H1 (cell line): ENCODE data around the gene ANAPC13. TPM values are rescaled to one million over a fixed set of nuclear protein-coding genes. Genes with fewer than 3 reads are reported as not detected.

Source experiments
- CTCF ChIA-PET: fragments of 300-600 bp; sonication (Branson Sonifier 250); formaldehyde crosslinking; loops from one replicate; lab custom pipeline; 2021; ENCODE audit not compliant: partially characterized antibody; lab: Charles Lee
- POLR2A ChIA-PET: fragments of 300-600 bp; sonication (Branson Sonifier 250); formaldehyde crosslinking; loops from one replicate; lab custom pipeline; 2021; ENCODE audit warnings: inconsistent platforms; ENCODE audit not compliant: partially characterized antibody; lab: Charles Lee
- DNase-seq, 2 experiments: peaks; one replicate each; pipeline versions ENCODE4 v3.0.0 to v3.0.0-alpha.2; 2010 to 2022; ENCODE audit warnings: low spot score in 2 of 2, low read depth in 1 of 2, mixed read lengths in 1 of 2
- FAIRE-seq: peaks from 2 replicates; lab custom pipeline; 2011; peaks lifted over from hg19 to GRCh38; lab: Jason Lieb, UNC
- H2AFZ ChIP-seq: 2 replicates; pipeline ENCODE4 v1.8.1; 2012; ENCODE audit warnings: low read length, inconsistent platforms
- H2AK5ac ChIP-seq: 2 replicates; pipeline ENCODE4 v1.6.1; 2013; ENCODE audit warnings: low read depth, low read length
- H2BK120ac ChIP-seq: replicated peaks from 2 replicates; pipeline ENCODE3; 2013; ENCODE audit warnings: low read depth, low read length, inconsistent platforms
- H2BK12ac ChIP-seq: 2 replicates; pipeline ENCODE4 v1.6.1; 2013; ENCODE audit warnings: low read depth, low read length
- H2BK15ac ChIP-seq: 2 replicates; pipeline ENCODE4 v1.6.1; 2013; ENCODE audit warnings: low read length
- H2BK20ac ChIP-seq: 2 replicates; pipeline ENCODE4 v1.6.1; 2013; ENCODE audit warnings: low read length
- H2BK5ac ChIP-seq: 2 replicates; pipeline ENCODE4 v1.6.1; 2013; ENCODE audit warnings: low read depth, low read length
- H3K14ac ChIP-seq: 2 replicates; pipeline ENCODE4 v1.6.1; 2013; ENCODE audit warnings: inconsistent platforms; ENCODE audit not compliant: insufficient read length
- H3K18ac ChIP-seq: 2 replicates; pipeline ENCODE4 v1.6.1; 2013; ENCODE audit warnings: low read length; ENCODE audit errors: extremely low read depth
- H3K23ac ChIP-seq: 2 replicates; pipeline ENCODE4 v1.6.1; 2013; ENCODE audit warnings: inconsistent platforms; ENCODE audit not compliant: insufficient read length
- H3K23me2 ChIP-seq: 2 replicates; pipeline ENCODE4 v1.6.1; 2013; ENCODE audit warnings: low read depth, low read length
- H3K27ac ChIP-seq: 2 replicates; pipeline ENCODE4 v1.6.1; 2011; ENCODE audit warnings: low read depth, low read length, inconsistent platforms
- H3K27me3 ChIP-seq, 4 experiments: replicated peaks in 1 of 4; 1 replicate in 1 of 4; 2 replicates in 3 of 4; pipeline versions ENCODE4 v1.6.1 to v1.8.1; 2011 to 2013; ENCODE audit warnings: low read length in 3 of 4, mild to moderate bottlenecking in 3 of 4, inconsistent platforms in 2 of 4, mixed read lengths in 2 of 4, moderate library complexity in 1 of 4; ENCODE audit not compliant: control insufficient read depth in 3 of 4, insufficient read depth in 3 of 4; ENCODE audit errors: extremely low read depth in 1 of 4
- H3K36me3 ChIP-seq, 4 experiments: 2 replicates each; pipeline versions ENCODE4 v1.6.1 to v1.8.1; 2011 to 2013; ENCODE audit warnings: mild to moderate bottlenecking in 4 of 4, low read length in 3 of 4, moderate library complexity in 2 of 4, control low read depth in 1 of 4, inconsistent platforms in 1 of 4; ENCODE audit not compliant: insufficient read depth in 4 of 4, control insufficient read depth in 2 of 4
- H3K4ac ChIP-seq: replicated peaks from 2 replicates; pipeline ENCODE3; 2013; ENCODE audit warnings: low read length, low read depth, mixed read lengths, inconsistent platforms; ENCODE audit not compliant: insufficient read length
- H3K4me1 ChIP-seq, 4 experiments: replicated peaks in 1 of 4; 1 replicate in 1 of 4; 2 replicates in 3 of 4; pipeline versions ENCODE4 v1.6.1 to v1.8.1; 2011 to 2013; ENCODE audit warnings: low read length in 3 of 4, inconsistent platforms in 2 of 4, mixed read lengths in 1 of 4; ENCODE audit not compliant: insufficient read depth in 4 of 4, control insufficient read depth in 3 of 4
- H3K4me2 ChIP-seq, 2 experiments: 2 replicates each; pipeline versions ENCODE4 v1.6.1 to v1.8.1; 2011 to 2013; ENCODE audit warnings: low read depth in 2 of 2, low read length in 2 of 2, control low read depth in 1 of 2, inconsistent platforms in 1 of 2, mild to moderate bottlenecking in 1 of 2; ENCODE audit not compliant: insufficient read depth in 1 of 2
- H3K4me3 ChIP-seq, 4 experiments: fragments of 200-600, 300-600 bp in 1 of 4; sonication (generic), shearing (Covaris generic), sonication (Bioruptor Twin) in 1 of 4; 2 replicates each; pipeline versions ENCODE4 v1.5.1 to v1.8.1; 2011 to 2016; ENCODE audit warnings: low read length in 4 of 4, low read depth in 3 of 4, control low read depth in 2 of 4, inconsistent platforms in 2 of 4, mild to moderate bottlenecking in 2 of 4, mixed read lengths in 1 of 4, moderate library complexity in 1 of 4; ENCODE audit not compliant: insufficient read depth in 2 of 4; ENCODE audit errors: extremely low read depth in 1 of 4
- H3K56ac ChIP-seq: replicated peaks from 2 replicates; pipeline ENCODE3; 2013; ENCODE audit warnings: low read depth, mild to moderate bottlenecking, mixed read lengths, low read length, inconsistent platforms; ENCODE audit not compliant: insufficient read length
- H3K79me1 ChIP-seq: 2 replicates; pipeline ENCODE4 v1.6.1; 2013; ENCODE audit warnings: low read depth, low read length, control low read depth
- H3K79me2 ChIP-seq, 2 experiments: 2 replicates each; pipeline versions ENCODE4 v1.6.1 to v1.8.1; 2012 to 2013; ENCODE audit warnings: low read length in 2 of 2, mild to moderate bottlenecking in 2 of 2, inconsistent platforms in 1 of 2; ENCODE audit not compliant: insufficient read depth in 2 of 2, control insufficient read depth in 1 of 2
- H3K9ac ChIP-seq, 4 experiments: replicated peaks in 1 of 4; 1 replicate in 1 of 4; 2 replicates in 3 of 4; pipeline versions ENCODE4 v1.6.1 to v1.8.1; 2011 to 2013; ENCODE audit warnings: low read depth in 3 of 4, low read length in 3 of 4, control low read depth in 2 of 4, mild to moderate bottlenecking in 2 of 4, moderate library complexity in 2 of 4, inconsistent platforms in 1 of 4; ENCODE audit errors: extremely low read depth in 1 of 4
- H3K9me3 ChIP-seq, 2 experiments: 2 replicates each; pipeline versions ENCODE4 v1.6.1 to v1.8.1; 2012 to 2013; ENCODE audit warnings: mild to moderate bottlenecking in 2 of 2, moderate library complexity in 2 of 2, control low read depth in 1 of 2, inconsistent platforms in 1 of 2, low read depth in 1 of 2, low read length in 1 of 2, mixed read lengths in 1 of 2; ENCODE audit not compliant: insufficient read depth in 2 of 2
- H4K20me1 ChIP-seq, 2 experiments: replicated peaks in 1 of 2; 2 replicates each; pipeline versions ENCODE3 to v1.8.1; 2011 to 2013; ENCODE audit warnings: inconsistent platforms in 2 of 2, low read length in 2 of 2, mild to moderate bottlenecking in 1 of 2; ENCODE audit not compliant: insufficient read depth in 2 of 2, control insufficient read depth in 1 of 2
- H4K5ac ChIP-seq: 2 replicates; pipeline ENCODE4 v1.6.1; 2013; ENCODE audit warnings: low read length, low read depth, mixed read lengths, inconsistent platforms; ENCODE audit not compliant: insufficient read length
- H4K8ac ChIP-seq: 2 replicates; pipeline ENCODE4 v1.8.0; 2013; ENCODE audit warnings: mild to moderate bottlenecking, moderate library complexity, low read length, inconsistent platforms; ENCODE audit not compliant: insufficient read depth; ENCODE audit errors: extremely low read depth
- H4K91ac ChIP-seq: replicated peaks from 2 replicates; pipeline ENCODE3; 2013; ENCODE audit warnings: low read length, mixed read lengths, inconsistent platforms; ENCODE audit not compliant: insufficient read length
- CHD2 ChIP-seq: IDR thresholded peaks from 2 replicates; pipeline ENCODE4 v1.6.1; 2012; ENCODE audit warnings: low read length, improper control_type of control experiment
- JUND ChIP-seq: IDR thresholded peaks from 2 replicates; pipeline ENCODE4 v1.6.1; 2011; ENCODE audit warnings: mild to moderate bottlenecking, improper control_type of control experiment, low read length
- SIN3A ChIP-seq, 2 experiments: IDR thresholded peaks in 1 of 2; conservative IDR thresholded peaks in 1 of 2; 2 replicates each; pipeline ENCODE4 v1.6.1; 2011 to 2012; ENCODE audit warnings: low read length in 2 of 2, improper control_type of control experiment in 1 of 2, low read depth in 1 of 2, mild to moderate bottlenecking in 1 of 2
- TAF1 ChIP-seq: IDR thresholded peaks from 2 replicates; pipeline ENCODE4 v1.6.1; 2011; ENCODE audit warnings: mild to moderate bottlenecking, low read depth, low read length
- WGBS, 2 experiments: shearing (Covaris generic) in 1 of 2; methylation state at CpG; one replicate each; pipeline versions ENCODE4 v1.1.6 to v1.1.7; 2013 to 2015; ENCODE audit warnings: low lambda C conversion rate in 2 of 2, mixed read lengths in 2 of 2, inconsistent platforms in 1 of 2, low coverage in 1 of 2, missing lambda C conversion rate in 1 of 2; ENCODE audit not compliant: insufficient replicate concordance in 2 of 2, insufficient coverage in 1 of 2, insufficient read length in 1 of 2; ENCODE audit errors: extremely low coverage in 1 of 2, missing lambda C conversion rate in 1 of 2; 5-methylcytosine and 5-hydroxymethylcytosine counted together
- polyA plus RNA-seq, 7 experiments: library from polyadenylated mRNA; depleted of rRNA in 3 of 7; stranded (reverse) in 5 of 7; unstranded in 2 of 7; fragments of >200 nt in 5 of 7; fragments of 200-250 nt in 2 of 7; gene quantifications; 1 replicate in 5 of 7; 2 replicates in 1 of 7; 4 replicates in 1 of 7; pipeline versions ENCODE4 v1.2.1 to v1.2.3, GENCODE V29; 2011 to 2013; ENCODE audit warnings: missing spikeins in 2 of 7, mixed read lengths in 2 of 7
- total RNA-seq: library from RNA; stranded (reverse); fragmentation: NEBNext Ultra II Directional; extraction: Animal tissue kit (Norgen Biotek cat#: 25700); gene quantifications from 2 replicates; pipeline ENCODE4 v1.2.1, GENCODE V29; 2021
- TF ChIP-seq, protein P1 (sequence below), 3 experiments: IDR thresholded peaks; 1 replicate in 2 of 3; 2 replicates in 1 of 3; pipeline versions ENCODE4 v1.5.1 to v1.6.1; 2011; ENCODE audit warnings: low read length in 3 of 3, mild to moderate bottlenecking in 3 of 3, inconsistent platforms in 2 of 3, low read depth in 1 of 3, moderate library complexity in 1 of 3; ENCODE audit not compliant: insufficient read depth in 1 of 3; ENCODE audit errors: control extremely low read depth in 1 of 3
- TF ChIP-seq, protein P2 (sequence below): IDR thresholded peaks from 2 replicates; pipeline ENCODE4 v1.6.1; 2011; ENCODE audit warnings: low read length, improper control_type of control experiment

ANAPC13 gene
- total and polyA plus RNA-seq, 2 of the 8 experiments (the other 6 are each of a cell fraction or from before 2014, with no cell fraction given), result 33.3 to 34.0 TPM

DNA sequence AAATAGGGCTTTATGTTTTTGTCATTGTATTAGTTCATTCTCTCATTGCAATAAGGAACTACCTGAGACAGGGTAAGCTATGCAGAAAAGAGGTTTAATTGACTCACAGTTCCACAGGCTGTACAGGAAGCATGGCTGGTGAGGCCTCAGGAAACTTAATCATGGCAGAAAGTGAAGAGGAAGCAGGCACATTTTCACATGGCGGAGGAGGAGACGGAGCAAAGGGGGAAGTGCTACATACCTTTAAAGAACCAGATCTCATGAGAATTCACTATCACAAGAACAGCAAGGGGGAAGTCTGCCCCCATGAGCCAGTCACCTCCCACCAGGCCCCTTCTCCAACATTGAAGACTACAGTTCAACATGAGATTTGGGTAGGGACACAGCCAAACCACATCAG, 25.7 kb upstream of the ANAPC13 start:
- H4K8ac ChIP-seq, result no peak overlapping the region
- H4K20me1 ChIP-seq, result no peaks in the 10 kb centered on the region
- no peaks in the 10 kb centered on the region for H3K4me1 ChIP-seq
- no peak overlapping the region for H2BK15ac ChIP-seq
- no peak overlapping the region for H4K5ac ChIP-seq
- H3K79me1 ChIP-seq, result no peaks in the 10 kb centered on the region
- no peak overlapping the region for H2BK5ac ChIP-seq
- H3K27ac ChIP-seq, result no peak overlapping the region
- no peaks in the 10 kb centered on the region; a peak in 2 of 8 replicates for H3K36me3 ChIP-seq
- no peak overlapping the region for H3K18ac ChIP-seq
- no peak overlapping the region for H3K9ac ChIP-seq
- no peaks in the 10 kb centered on the region for H3K27me3 ChIP-seq
- no peak overlapping the region for H2BK120ac ChIP-seq
- H3K56ac ChIP-seq, result no peak overlapping the region
- H2BK12ac ChIP-seq, result no peak overlapping the region
- no peak overlapping the region for H4K91ac ChIP-seq
- ChIA-PET CTCF (no interaction called here), POLR2A (no interaction called here)
- no peak overlapping the region for H2AK5ac ChIP-seq
- WGBS, 2 experiments, result 87% methylated on average over 2 of the region's 2 CpGs; no CpG with 5 or more reads in 1 of the 2 experiments
- FAIRE-seq, result no peak
- H2BK20ac ChIP-seq, result no peak overlapping the region
- no peak overlapping the region for H3K4ac ChIP-seq
- H3K23ac ChIP-seq, result no peak overlapping the region
- H3K14ac ChIP-seq, result no peak overlapping the region
- no peaks in the 10 kb centered on the region for H3K79me2 ChIP-seq
- no peak overlapping the region for H2AFZ ChIP-seq
- no peaks in the 10 kb centered on the region for H3K9me3 ChIP-seq
- no peak overlapping the region for H3K4me3 ChIP-seq
- DNase-seq, result no peak
- no peak overlapping the region for H3K4me2 ChIP-seq
- H3K23me2 ChIP-seq, result no peaks in the 10 kb centered on the region
- TF ChIP-seq CHD2 (no peak), JUND (no peak), TAF1 (no peak), SIN3A (conservative IDR thresholded peaks at IDR 0.05 in 1 of 2, IDR thresholded peaks at IDR 0.05 in 1 of 2; ENCODE audit: low read depth in 1 of 2, low read length in 2 of 2) (no peak)
- TF ChIP-seq, protein P1, sequence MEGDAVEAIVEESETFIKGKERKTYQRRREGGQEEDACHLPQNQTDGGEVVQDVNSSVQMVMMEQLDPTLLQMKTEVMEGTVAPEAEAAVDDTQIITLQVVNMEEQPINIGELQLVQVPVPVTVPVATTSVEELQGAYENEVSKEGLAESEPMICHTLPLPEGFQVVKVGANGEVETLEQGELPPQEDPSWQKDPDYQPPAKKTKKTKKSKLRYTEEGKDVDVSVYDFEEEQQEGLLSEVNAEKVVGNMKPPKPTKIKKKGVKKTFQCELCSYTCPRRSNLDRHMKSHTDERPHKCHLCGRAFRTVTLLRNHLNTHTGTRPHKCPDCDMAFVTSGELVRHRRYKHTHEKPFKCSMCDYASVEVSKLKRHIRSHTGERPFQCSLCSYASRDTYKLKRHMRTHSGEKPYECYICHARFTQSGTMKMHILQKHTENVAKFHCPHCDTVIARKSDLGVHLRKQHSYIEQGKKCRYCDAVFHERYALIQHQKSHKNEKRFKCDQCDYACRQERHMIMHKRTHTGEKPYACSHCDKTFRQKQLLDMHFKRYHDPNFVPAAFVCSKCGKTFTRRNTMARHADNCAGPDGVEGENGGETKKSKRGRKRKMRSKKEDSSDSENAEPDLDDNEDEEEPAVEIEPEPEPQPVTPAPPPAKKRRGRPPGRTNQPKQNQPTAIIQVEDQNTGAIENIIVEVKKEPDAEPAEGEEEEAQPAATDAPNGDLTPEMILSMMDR (IDR thresholded peaks at IDR 0.05; ENCODE audit: control extremely low read depth in 1 of 3, insufficient read depth in 1 of 3, low read depth in 1 of 3, low read length in 3 of 3), result no peak
- TF ChIP-seq, protein P2, sequence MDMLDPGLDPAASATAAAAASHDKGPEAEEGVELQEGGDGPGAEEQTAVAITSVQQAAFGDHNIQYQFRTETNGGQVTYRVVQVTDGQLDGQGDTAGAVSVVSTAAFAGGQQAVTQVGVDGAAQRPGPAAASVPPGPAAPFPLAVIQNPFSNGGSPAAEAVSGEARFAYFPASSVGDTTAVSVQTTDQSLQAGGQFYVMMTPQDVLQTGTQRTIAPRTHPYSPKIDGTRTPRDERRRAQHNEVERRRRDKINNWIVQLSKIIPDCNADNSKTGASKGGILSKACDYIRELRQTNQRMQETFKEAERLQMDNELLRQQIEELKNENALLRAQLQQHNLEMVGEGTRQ, result no peak
